Right lobe of liver (tissue), 4 donors: ENCODE results near the gene PPP2R5C.

Source experiments
- POLR2A ChIP-seq: fragments of 450-650 bp; IDR thresholded peaks from one replicate; pipeline ENCODE4 v1.6.1; 2017; ENCODE audit warnings: antibody characterized with exemption, mild to moderate bottlenecking
- TF ChIP-seq, protein P1 (sequence below), 4 donors: fragments of 200-600 bp in 3 of 4; fragments of 450-650 bp in 1 of 4; IDR thresholded peaks; one replicate each; pipeline versions ENCODE4 v1.5.1 to v1.8.0; 2016 to 2022; ENCODE audit warnings: antibody characterized with exemption in 4 of 4, mild to moderate bottlenecking in 2 of 4
- donor health status: DM: no; HTN: no; CAD: no.
- donor health status: DM: no; HTN: no; CAD: no.
- donor health status: DM: no; HTN: yes; CAD: no.

DNA sequence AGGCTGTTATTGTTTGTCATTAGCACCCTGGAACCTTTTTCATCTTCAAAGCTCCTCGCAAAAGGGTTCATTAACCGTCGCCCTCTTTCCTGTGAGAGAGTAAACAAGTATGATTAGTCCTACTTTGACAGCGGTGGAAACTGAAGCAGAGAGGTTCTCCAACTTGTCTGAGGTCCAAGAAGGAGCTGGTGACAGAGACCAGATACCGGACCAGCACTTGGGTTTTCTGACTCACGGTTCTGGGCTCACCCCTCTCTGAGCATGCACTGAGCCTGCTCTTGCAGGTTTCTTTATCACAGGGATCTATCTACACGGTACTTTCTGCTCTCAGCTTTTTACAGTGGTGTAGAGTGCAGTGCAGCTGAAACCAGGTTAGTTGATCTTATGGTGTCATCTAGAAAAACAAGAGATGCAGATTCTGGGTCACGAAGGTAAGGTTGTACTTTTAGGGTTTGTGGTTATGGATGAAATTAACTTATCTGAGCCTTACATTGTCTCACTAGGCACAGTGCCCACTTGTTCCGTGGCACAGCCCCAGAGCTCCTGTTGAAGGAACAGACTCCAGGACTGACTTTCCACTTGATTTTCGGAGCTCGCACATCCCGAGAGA lies 62.1 kb downstream of the PPP2R5C start:
- peak; percentile 16 for TF ChIP-seq POLR2A
- TF ChIP-seq, protein P1, sequence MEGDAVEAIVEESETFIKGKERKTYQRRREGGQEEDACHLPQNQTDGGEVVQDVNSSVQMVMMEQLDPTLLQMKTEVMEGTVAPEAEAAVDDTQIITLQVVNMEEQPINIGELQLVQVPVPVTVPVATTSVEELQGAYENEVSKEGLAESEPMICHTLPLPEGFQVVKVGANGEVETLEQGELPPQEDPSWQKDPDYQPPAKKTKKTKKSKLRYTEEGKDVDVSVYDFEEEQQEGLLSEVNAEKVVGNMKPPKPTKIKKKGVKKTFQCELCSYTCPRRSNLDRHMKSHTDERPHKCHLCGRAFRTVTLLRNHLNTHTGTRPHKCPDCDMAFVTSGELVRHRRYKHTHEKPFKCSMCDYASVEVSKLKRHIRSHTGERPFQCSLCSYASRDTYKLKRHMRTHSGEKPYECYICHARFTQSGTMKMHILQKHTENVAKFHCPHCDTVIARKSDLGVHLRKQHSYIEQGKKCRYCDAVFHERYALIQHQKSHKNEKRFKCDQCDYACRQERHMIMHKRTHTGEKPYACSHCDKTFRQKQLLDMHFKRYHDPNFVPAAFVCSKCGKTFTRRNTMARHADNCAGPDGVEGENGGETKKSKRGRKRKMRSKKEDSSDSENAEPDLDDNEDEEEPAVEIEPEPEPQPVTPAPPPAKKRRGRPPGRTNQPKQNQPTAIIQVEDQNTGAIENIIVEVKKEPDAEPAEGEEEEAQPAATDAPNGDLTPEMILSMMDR (IDR thresholded peaks at IDR 0.05): no peak
